Colonic mucosa (tissue), 4 donors: ENCODE measurements around the gene TRIM69. TPM values are rescaled to one million over a fixed set of nuclear protein-coding genes. Genes with fewer than 3 reads are reported as not detected.
"Not testable (repeated sequence)": the region's sequence is repeated elsewhere in the genome, so short reads cannot be mapped to it uniquely, and the experiment has no call there.

ENCODE experiments used
- DNase-seq: peaks from one replicate; pipeline ENCODE4 v3.0.0-alpha.2; 2020
- H3K27ac ChIP-seq: fragments of 200-600 bp; one replicate; pipeline ENCODE4 v1.8.0; 2021
- H3K27me3 ChIP-seq: fragments of 200-600 bp; one replicate; pipeline ENCODE4 v1.8.0; 2021
- H3K36me3 ChIP-seq: fragments of 200-600 bp; one replicate; pipeline ENCODE4 v1.8.0; 2021
- H3K4me1 ChIP-seq: fragments of 200-600 bp; one replicate; pipeline ENCODE4 v1.8.0; 2021; ENCODE audit warnings: mild to moderate bottlenecking
- H3K4me3 ChIP-seq: fragments of 200-600 bp; one replicate; pipeline ENCODE4 v1.8.0; 2021
- H3K9ac ChIP-seq, 2 donors: one replicate each; pipeline ENCODE4 v1.7.0; 2013; ENCODE audit warnings: control low read depth in 2 of 2, low read depth in 2 of 2, low read length in 2 of 2
- H3K9me3 ChIP-seq: fragments of 200-600 bp; one replicate; pipeline ENCODE4 v1.8.0; 2021
- CTCF ChIP-seq: fragments of 200-600 bp; IDR thresholded peaks from one replicate; pipeline ENCODE4 v1.8.0; 2022; ENCODE audit warnings: antibody characterized with exemption, mild to moderate bottlenecking
- intact Hi-C: fragments of 100-400 bp; cut with DNase I; formaldehyde crosslinking; loops from one replicate; pipeline ENCODE4 v1.14.1; 2022
- total RNA-seq, 2 donors: library from RNA; stranded (reverse); fragmentation: NEBNext Ultra II Directional in 1 of 2; extraction: Animal tissue kit (Norgen Biotek cat#: 25700) in 1 of 2; gene quantifications; one replicate each; pipeline ENCODE4 v1.2.1, GENCODE V29; 2021
- donor health status: healthy.
- donor health status: DM: no; HTN: no; CAD: no.
- donor health status: DM: no; HTN: no; CAD: no.

TRIM69 gene
- total RNA-seq, 2 donors from 2014 or later = 17.1 to 23.3 TPM

- Histone ChIP-seq H3K27ac (no peak overlapping the region), H3K9ac (no peak overlapping the region), H3K4me3 (no peak overlapping the region), H3K9me3 (no peaks in the 10 kb centered on the region), H3K36me3 (no peaks in the 10 kb centered on the region), H3K4me1 (no peaks in the 10 kb centered on the region), H3K27me3 (no peaks in the 10 kb centered on the region)
- TF ChIP-seq CTCF = peak; percentile 58
- intact Hi-C loops = loop anchor here (2.0 to 10.0 kb wide), 2 partner anchors 76 to 164 kb away; partner anchors contain the start of gene SPG11
- DNase-seq = no peak
Measured at GRCh38 chr15:44738340-44738984, 2.1 kb downstream of the TRIM69 start.

GRCh38 chr15:44739222-44739847 lies 3.0 kb downstream of the TRIM69 start:
- not testable (repeated sequence) for H3K9ac ChIP-seq, DNase-seq, H3K27me3 ChIP-seq, H3K4me1 ChIP-seq, H3K4me3 ChIP-seq, H3K36me3 ChIP-seq, H3K27ac ChIP-seq, H3K9me3 ChIP-seq
- intact Hi-C loops = loop anchor here (2.0 to 10.0 kb wide), 2 partner anchors 77 to 165 kb away; partner anchors contain the start of gene SPG11

- H3K36me3 ChIP-seq, H3K9ac ChIP-seq, H3K27ac ChIP-seq, H3K9me3 ChIP-seq, H3K27me3 ChIP-seq, DNase-seq, H3K4me3 ChIP-seq, H3K4me1 ChIP-seq, intact Hi-C loops: not testable (repeated sequence)
Measured at GRCh38 chr15:44743454-44743853, 7.1 kb downstream of the TRIM69 start.

- no peaks in the 10 kb centered on the region for H3K36me3 ChIP-seq
Measured at GRCh38 chr15:44753345-44753744, 17.0 kb downstream of the TRIM69 start.

GRCh38 chr15:44763187-44763586 lies 26.9 kb downstream of the TRIM69 start:
- no peaks in the 10 kb centered on the region for H3K4me1 ChIP-seq
- no peaks in the 10 kb centered on the region for H3K27me3 ChIP-seq
- no peak for DNase-seq
- intact Hi-C loops = no loop called here
- no peak overlapping the region for H3K27ac ChIP-seq
- H3K9me3 ChIP-seq = no peaks in the 10 kb centered on the region
- no peak overlapping the region for H3K4me3 ChIP-seq
- no peaks in the 10 kb centered on the region for H3K36me3 ChIP-seq
- H3K9ac ChIP-seq = no peak overlapping the region
- no peak for TF ChIP-seq CTCF

More at GRCh38 chr15:44753345-44753744, 17.0 kb downstream of the TRIM69 start:
- Histone ChIP-seq H3K27ac (no peak overlapping the region), H3K9ac (no peak overlapping the region), H3K4me1 (no peaks in the 10 kb centered on the region), H3K27me3 (no peaks in the 10 kb centered on the region), H3K4me3 (no peak overlapping the region), H3K9me3 (no peaks in the 10 kb centered on the region)
- DNase-seq = no peak
- intact Hi-C loops = no loop called here
- TF ChIP-seq CTCF = no peak

- H3K9ac ChIP-seq = no peak overlapping the region
- intact Hi-C loops = no loop called here
- H3K27ac ChIP-seq = no peak overlapping the region
- H3K4me3 ChIP-seq = no peak overlapping the region
- H3K36me3 ChIP-seq = no peaks in the 10 kb centered on the region
- no peaks in the 10 kb centered on the region for H3K4me1 ChIP-seq
- no peak for DNase-seq
- no peaks in the 10 kb centered on the region for H3K27me3 ChIP-seq
- TF ChIP-seq CTCF = no peak
- H3K9me3 ChIP-seq = no peaks in the 10 kb centered on the region
Measured at GRCh38 chr15:44763848-44764247, 27.5 kb downstream of the TRIM69 start.
